ENCODE results near the gene SORT1. TPM values are rescaled to one million over a fixed set of nuclear protein-coding genes. Genes with fewer than 3 reads are reported as not detected.

Gene SORT1
- total and polyA plus RNA-seq, 2 of the 13 experiments (the other 11 are each of a cell fraction or from before 2014, with no cell fraction given) = 32.4 to 93.0 TPM

DNA sequence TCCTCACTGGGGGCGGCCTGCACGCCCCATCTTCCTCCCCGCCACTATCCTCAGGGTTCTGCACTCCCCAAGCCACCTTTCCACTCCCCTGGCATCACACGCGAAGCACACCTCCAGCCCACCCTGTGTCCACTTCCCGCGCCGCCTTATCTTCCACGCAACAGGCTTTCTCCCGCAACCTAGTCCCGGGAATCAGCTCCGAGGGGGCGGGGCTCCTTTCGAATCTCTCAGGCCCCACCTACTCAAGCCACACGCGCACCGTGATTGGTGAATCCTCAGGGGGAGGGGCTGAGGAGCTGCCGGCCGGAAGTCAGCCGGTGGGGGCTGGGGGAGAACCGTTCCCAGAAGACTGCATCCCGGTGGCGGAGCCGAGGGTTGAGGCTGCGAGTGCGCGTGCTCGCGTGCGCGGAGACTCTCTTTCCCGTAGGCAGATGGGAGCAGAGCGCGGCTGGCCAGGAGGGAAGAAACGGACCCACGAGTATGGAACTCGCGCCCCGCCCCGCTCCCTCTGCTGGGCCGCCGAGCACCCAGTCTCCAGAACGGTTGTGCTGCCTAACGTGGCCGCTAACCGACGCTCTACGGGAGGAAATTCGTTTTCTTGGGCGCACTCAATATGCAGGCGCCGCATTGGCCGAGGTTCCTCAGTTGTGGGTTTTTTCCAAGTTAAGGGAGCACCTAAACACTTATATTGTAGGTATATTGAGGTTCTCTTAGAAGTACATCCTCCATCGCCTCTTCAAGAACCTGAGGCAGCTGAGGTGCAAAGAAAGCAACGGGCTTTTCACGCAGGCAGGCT is 114.6 kb downstream of the SORT1 start, which contains the start of gene PSRC1 (continued):
- no peak for TF ChIP-seq GMEB2 (CRISPR knock-in tag; IDR thresholded peaks at IDR 0.05; ENCODE audit: low read depth)
- peak; percentile 70 for TF ChIP-seq NCOA2 (CRISPR knock-in tag; IDR thresholded peaks at IDR 0.05)
- peak; percentile 49 for TF ChIP-seq FOXO1 (CRISPR knock-in tag; IDR thresholded peaks at IDR 0.05)
- peak; percentile 29; the same call in 1 of the 2 replicates for TF ChIP-seq ARHGAP35 (CRISPR knock-in tag; IDR thresholded peaks at IDR 0.05; ENCODE audit: borderline replicate concordance)
- peak; percentile 46; the same call in 1 of the 2 replicates for TF ChIP-seq SOX13 (IDR thresholded peaks at IDR 0.05)
- peak in 1 of 2 experiments; percentile 62; a peak in 2 of 4 replicates for TF ChIP-seq SOX13 (CRISPR knock-in tag; conservative IDR thresholded peaks at IDR 0.05 in 1 of 2, IDR thresholded peaks at IDR 0.05 in 1 of 2)
- TF ChIP-seq FOSL2 (CRISPR knock-in tag; IDR thresholded peaks at IDR 0.05) = 0 out of 2 replicates have a peak, but pooled peaks have one; percentile 36
- no peak for TF ChIP-seq NR1H2 (CRISPR knock-in tag; IDR thresholded peaks at IDR 0.05; ENCODE audit: borderline replicate concordance, low read depth)
- TF ChIP-seq GLI4 (CRISPR knock-in tag; IDR thresholded peaks at IDR 0.05; ENCODE audit: borderline replicate concordance) = no peak
- TF ChIP-seq ZNF264 (CRISPR knock-in tag; IDR thresholded peaks at IDR 0.05) = peak; percentile 86
- TF ChIP-seq SOX5 (CRISPR knock-in tag; IDR thresholded peaks at IDR 0.05; ENCODE audit: borderline replicate concordance) = peak; percentile 29; the same call in 1 of the 2 replicates
- TF ChIP-seq, protein P1, sequence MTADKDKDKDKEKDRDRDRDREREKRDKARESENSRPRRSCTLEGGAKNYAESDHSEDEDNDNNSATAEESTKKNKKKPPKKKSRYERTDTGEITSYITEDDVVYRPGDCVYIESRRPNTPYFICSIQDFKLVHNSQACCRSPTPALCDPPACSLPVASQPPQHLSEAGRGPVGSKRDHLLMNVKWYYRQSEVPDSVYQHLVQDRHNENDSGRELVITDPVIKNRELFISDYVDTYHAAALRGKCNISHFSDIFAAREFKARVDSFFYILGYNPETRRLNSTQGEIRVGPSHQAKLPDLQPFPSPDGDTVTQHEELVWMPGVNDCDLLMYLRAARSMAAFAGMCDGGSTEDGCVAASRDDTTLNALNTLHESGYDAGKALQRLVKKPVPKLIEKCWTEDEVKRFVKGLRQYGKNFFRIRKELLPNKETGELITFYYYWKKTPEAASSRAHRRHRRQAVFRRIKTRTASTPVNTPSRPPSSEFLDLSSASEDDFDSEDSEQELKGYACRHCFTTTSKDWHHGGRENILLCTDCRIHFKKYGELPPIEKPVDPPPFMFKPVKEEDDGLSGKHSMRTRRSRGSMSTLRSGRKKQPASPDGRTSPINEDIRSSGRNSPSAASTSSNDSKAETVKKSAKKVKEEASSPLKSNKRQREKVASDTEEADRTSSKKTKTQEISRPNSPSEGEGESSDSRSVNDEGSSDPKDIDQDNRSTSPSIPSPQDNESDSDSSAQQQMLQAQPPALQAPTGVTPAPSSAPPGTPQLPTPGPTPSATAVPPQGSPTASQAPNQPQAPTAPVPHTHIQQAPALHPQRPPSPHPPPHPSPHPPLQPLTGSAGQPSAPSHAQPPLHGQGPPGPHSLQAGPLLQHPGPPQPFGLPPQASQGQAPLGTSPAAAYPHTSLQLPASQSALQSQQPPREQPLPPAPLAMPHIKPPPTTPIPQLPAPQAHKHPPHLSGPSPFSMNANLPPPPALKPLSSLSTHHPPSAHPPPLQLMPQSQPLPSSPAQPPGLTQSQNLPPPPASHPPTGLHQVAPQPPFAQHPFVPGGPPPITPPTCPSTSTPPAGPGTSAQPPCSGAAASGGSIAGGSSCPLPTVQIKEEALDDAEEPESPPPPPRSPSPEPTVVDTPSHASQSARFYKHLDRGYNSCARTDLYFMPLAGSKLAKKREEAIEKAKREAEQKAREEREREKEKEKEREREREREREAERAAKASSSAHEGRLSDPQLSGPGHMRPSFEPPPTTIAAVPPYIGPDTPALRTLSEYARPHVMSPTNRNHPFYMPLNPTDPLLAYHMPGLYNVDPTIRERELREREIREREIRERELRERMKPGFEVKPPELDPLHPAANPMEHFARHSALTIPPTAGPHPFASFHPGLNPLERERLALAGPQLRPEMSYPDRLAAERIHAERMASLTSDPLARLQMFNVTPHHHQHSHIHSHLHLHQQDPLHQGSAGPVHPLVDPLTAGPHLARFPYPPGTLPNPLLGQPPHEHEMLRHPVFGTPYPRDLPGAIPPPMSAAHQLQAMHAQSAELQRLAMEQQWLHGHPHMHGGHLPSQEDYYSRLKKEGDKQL (CRISPR knock-in tag; IDR thresholded peaks at IDR 0.05; ENCODE audit: low read depth) = peak; percentile 23; the same call in 1 of the 2 replicates
- peak; percentile 86 for TF ChIP-seq CBX1 (IDR thresholded peaks at IDR 0.05; ENCODE audit: low read depth)
- peak; percentile 85 for TF ChIP-seq MAX (IDR thresholded peaks at IDR 0.05)
- no peak for TF ChIP-seq NFE2 (CRISPR knock-in tag; IDR thresholded peaks at IDR 0.05)
- no peak for TF ChIP-seq FIP1L1 (IDR thresholded peaks at IDR 0.05; ENCODE audit: borderline replicate concordance, insufficient read depth, low read depth, low read length)
- 0 out of 2 replicates have a peak, but pooled peaks have one; percentile 63 for TF ChIP-seq ATF7-NPFF (CRISPR knock-in tag; IDR thresholded peaks at IDR 0.05; ENCODE audit: low read depth)
- TF ChIP-seq ZNF451 (CRISPR knock-in tag; IDR thresholded peaks at IDR 0.05) = peak; percentile 92; the same call in 1 of the 2 replicates
- TF ChIP-seq ZNF749 (CRISPR knock-in tag; IDR thresholded peaks at IDR 0.05; ENCODE audit: borderline replicate concordance) = 0 out of 2 replicates have a peak, but pooled peaks have one; percentile 72
